B cell (primary cell): ENCODE measurements around the gene CHCHD3. TPM values are rescaled to one million over a fixed set of nuclear protein-coding genes. Genes with fewer than 3 reads are reported as not detected.

ENCODE experiments used
- ATAC-seq: fragments of 200-7000 bp; cut with Tn5 transposase; one replicate; pipeline ENCODE4 v1.10.0; 2021; ENCODE audit warnings: low read depth, mild to moderate bottlenecking, moderate number of reproducible peaks, moderate library complexity
- CTCF ChIA-PET: fragments of 350-600 bp; sonication (Branson Sonifier 250); formaldehyde crosslinking; loops from one replicate; lab custom pipeline; 2021; ENCODE audit warnings: antibody characterized with exemption, inconsistent platforms; lab: Charles Lee
- POLR2A ChIA-PET: fragments of 350-600 bp; sonication (Branson Sonifier 250); formaldehyde crosslinking; loops from one replicate; lab custom pipeline; 2021; ENCODE audit warnings: antibody characterized with exemption; lab: Charles Lee
- DNase-seq: peaks from one replicate; pipeline ENCODE4 v3.0.0; 2013
- H2AFZ ChIP-seq: 2 replicates; pipeline ENCODE4 v1.6.1; 2012; ENCODE audit warnings: mild to moderate bottlenecking, low read depth, low read length; ENCODE audit not compliant: insufficient read depth, poor library complexity, severe bottlenecking
- H3K27ac ChIP-seq, 2 donors: 1 replicate in 1 of 2; 2 replicates in 1 of 2; pipeline ENCODE4 v1.5.1; 2012 to 2013; ENCODE audit warnings: low read length in 2 of 2, mild to moderate bottlenecking in 2 of 2, moderate library complexity in 1 of 2
- H3K27me3 ChIP-seq, 4 experiments: fragments of 200-600 bp in 1 of 4; sonication (generic) in 1 of 4; replicated peaks in 1 of 4; 1 replicate in 2 of 4; 2 replicates in 2 of 4; pipeline versions ENCODE4 v1.6.1 to v1.7.0; 2013 to 2016; ENCODE audit warnings: low read length in 3 of 4, mild to moderate bottlenecking in 2 of 4, mixed read lengths in 1 of 4, moderate library complexity in 1 of 4; ENCODE audit not compliant: insufficient read depth in 4 of 4, control insufficient read depth in 3 of 4; ENCODE audit errors: control extremely low read depth in 1 of 4
- H3K36me3 ChIP-seq, 2 experiments: replicated peaks in 1 of 2; 1 replicate in 1 of 2; 2 replicates in 1 of 2; pipeline versions ENCODE4 v1.6.1 to v1.7.1; 2013; ENCODE audit warnings: low read length in 1 of 2; ENCODE audit not compliant: insufficient read depth in 2 of 2, control insufficient read depth in 1 of 2; ENCODE audit errors: control extremely low read depth in 1 of 2, extremely low read depth in 1 of 2
- H3K4me1 ChIP-seq, 2 donors: fragments of 200-600 bp in 1 of 2; sonication (generic) in 1 of 2; 1 replicate in 1 of 2; 2 replicates in 1 of 2; pipeline versions ENCODE4 v1.5.1 to v1.6.1; 2013 to 2017; ENCODE audit warnings: low read length in 2 of 2; ENCODE audit not compliant: control insufficient read depth in 2 of 2, insufficient read depth in 2 of 2
- H3K4me2 ChIP-seq: replicated peaks from 2 replicates; pipeline ENCODE3; 2012; ENCODE audit warnings: mild to moderate bottlenecking, low read depth, low read length; ENCODE audit not compliant: poor library complexity, severe bottlenecking
- H3K4me3 ChIP-seq, 5 experiments: fragments of 200-600 bp in 1 of 5; sonication (generic) in 1 of 5; 1 replicate in 3 of 5; 2 replicates in 2 of 5; pipeline versions ENCODE4 v1.5.1 to v1.7.0; 2011 to 2016; ENCODE audit warnings: low read length in 4 of 5, mild to moderate bottlenecking in 4 of 5, low read depth in 2 of 5, control low read depth in 1 of 5, moderate library complexity in 1 of 5; ENCODE audit not compliant: insufficient read depth in 1 of 5; ENCODE audit errors: control extremely low read depth in 1 of 5, extremely low read depth in 1 of 5
- H3K79me2 ChIP-seq: fragments of 200-600 bp; sonication (generic); one replicate; pipeline ENCODE4 v1.6.0; 2016; ENCODE audit warnings: low read length; ENCODE audit not compliant: control insufficient read depth, insufficient read depth
- H3K9ac ChIP-seq: fragments of 200-600 bp; sonication (generic); 2 replicates; pipeline ENCODE4 v1.6.1; 2017; ENCODE audit warnings: mild to moderate bottlenecking, low read length, moderate library complexity
- H3K9me3 ChIP-seq, 3 donors: one replicate each; pipeline versions ENCODE4 v1.6.1 to v1.7.1; 2013; ENCODE audit warnings: low read length in 2 of 3; ENCODE audit not compliant: control insufficient read depth in 2 of 3, insufficient read depth in 1 of 3; ENCODE audit errors: control extremely low read depth in 1 of 3
- H4K20me1 ChIP-seq: 2 replicates; pipeline ENCODE4 v1.6.0; 2012; ENCODE audit warnings: mild to moderate bottlenecking, low read length; ENCODE audit not compliant: insufficient read depth, control insufficient read depth, poor library complexity, severe bottlenecking
- H3K27ac Mint-ChIP-seq: one replicate; pipeline ENCODE4 v1.8.0; 2021; ENCODE audit warnings: mixed read lengths
- H3K27me3 Mint-ChIP-seq: one replicate; pipeline ENCODE4 v1.8.0; 2021; ENCODE audit warnings: mixed read lengths
- H3K4me1 Mint-ChIP-seq: one replicate; pipeline ENCODE4 v1.8.0; 2021; ENCODE audit warnings: mixed read lengths
- H3K4me3 Mint-ChIP-seq: one replicate; pipeline ENCODE4 v1.8.0; 2021; ENCODE audit warnings: mixed read lengths
- H3K9me3 Mint-ChIP-seq: one replicate; pipeline ENCODE4 v1.8.0; 2022; ENCODE audit warnings: mixed read lengths; ENCODE audit not compliant: insufficient read depth
- EZH2 ChIP-seq: IDR thresholded peaks from 2 replicates; pipeline ENCODE4 v1.6.1; 2012; ENCODE audit warnings: borderline replicate concordance, low read depth, mild to moderate bottlenecking, moderate library complexity, low read length; ENCODE audit not compliant: insufficient read depth, poor library complexity, severe bottlenecking
- WGBS: methylation state at CpG from one replicate; pipeline ENCODE4 v1.1.5; 2013; ENCODE audit warnings: missing lambda C conversion rate; ENCODE audit not compliant: insufficient coverage; 5-methylcytosine and 5-hydroxymethylcytosine counted together
- intact Hi-C: fragments of 100-400 bp; cut with micrococcal nuclease; formaldehyde crosslinking; loops from one replicate; pipeline ENCODE4 v1.10.0; 2022
- polyA plus RNA-seq: library from polyadenylated mRNA; depleted of rRNA; stranded (reverse); fragments of >200 nt; gene quantifications from 2 replicates; pipeline ENCODE4 v1.2.3, GENCODE V29; 2012
- total RNA-seq, 2 donors: library from RNA; stranded (reverse); fragments of 120-200 nt in 1 of 2; gene quantifications; 1 replicate in 1 of 2; 2 replicates in 1 of 2; pipeline versions ENCODE4 v1.2.3 to v1.2.4, GENCODE V29; 2013 to 2022
- TF ChIP-seq, protein P1 (sequence below): fragments of 200-600 bp; IDR thresholded peaks from one replicate; pipeline ENCODE4 v1.8.0; 2022; ENCODE audit warnings: antibody characterized with exemption, mild to moderate bottlenecking

Gene CHCHD3
- total and polyA plus RNA-seq, 2 donors (not counting 1 experiment from before 2014, with no cell fraction given), result 20.1 to 38.4 TPM

DNA sequence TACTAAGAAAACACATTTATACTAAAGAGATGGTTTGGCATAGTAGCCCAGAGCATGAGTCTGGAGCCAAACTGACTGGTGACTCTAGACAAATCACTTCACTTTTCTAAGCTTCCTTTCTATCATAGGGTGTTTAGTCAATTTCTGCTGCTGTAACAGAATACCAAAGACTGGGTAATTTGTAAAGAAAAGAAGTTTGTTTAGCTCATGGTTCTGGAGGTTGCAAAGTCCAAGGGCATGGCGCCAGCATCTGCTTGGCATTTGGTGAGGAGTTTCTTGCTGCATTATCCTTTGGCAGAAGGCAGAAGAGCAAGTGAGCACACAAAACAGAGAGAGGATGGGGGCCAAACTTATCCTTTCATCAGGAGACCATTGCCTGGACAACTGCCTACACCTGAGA is 146.3 kb downstream of the CHCHD3 start:
- Histone ChIP-seq H3K79me2 (no peaks in the 10 kb centered on the region), H3K27me3 (no peaks in the 10 kb centered on the region), H3K4me1 (no peaks in the 10 kb centered on the region), H3K36me3 (no peaks in the 10 kb centered on the region), H4K20me1 (peaks cover 5% of the 10 kb centered on the region), H3K4me3 (no peak overlapping the region), H2AFZ (no peak overlapping the region), H3K4me2 (no peak overlapping the region), H3K9me3 (peaks cover 0 to 9% (median 4%) of the 10 kb centered on the region in 3 donors), H3K9ac (no peak overlapping the region), H3K27ac (no peak overlapping the region)
- ChIA-PET POLR2A (no interaction called here), CTCF (no interaction called here)
- TF ChIP-seq, protein P1, sequence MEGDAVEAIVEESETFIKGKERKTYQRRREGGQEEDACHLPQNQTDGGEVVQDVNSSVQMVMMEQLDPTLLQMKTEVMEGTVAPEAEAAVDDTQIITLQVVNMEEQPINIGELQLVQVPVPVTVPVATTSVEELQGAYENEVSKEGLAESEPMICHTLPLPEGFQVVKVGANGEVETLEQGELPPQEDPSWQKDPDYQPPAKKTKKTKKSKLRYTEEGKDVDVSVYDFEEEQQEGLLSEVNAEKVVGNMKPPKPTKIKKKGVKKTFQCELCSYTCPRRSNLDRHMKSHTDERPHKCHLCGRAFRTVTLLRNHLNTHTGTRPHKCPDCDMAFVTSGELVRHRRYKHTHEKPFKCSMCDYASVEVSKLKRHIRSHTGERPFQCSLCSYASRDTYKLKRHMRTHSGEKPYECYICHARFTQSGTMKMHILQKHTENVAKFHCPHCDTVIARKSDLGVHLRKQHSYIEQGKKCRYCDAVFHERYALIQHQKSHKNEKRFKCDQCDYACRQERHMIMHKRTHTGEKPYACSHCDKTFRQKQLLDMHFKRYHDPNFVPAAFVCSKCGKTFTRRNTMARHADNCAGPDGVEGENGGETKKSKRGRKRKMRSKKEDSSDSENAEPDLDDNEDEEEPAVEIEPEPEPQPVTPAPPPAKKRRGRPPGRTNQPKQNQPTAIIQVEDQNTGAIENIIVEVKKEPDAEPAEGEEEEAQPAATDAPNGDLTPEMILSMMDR, result no peak
- no peak for TF ChIP-seq EZH2
- ATAC-seq, result no peak
- H3K9me3 Mint-ChIP-seq, result no peaks in the 10 kb centered on the region
- no peak overlapping the region for H3K4me3 Mint-ChIP-seq
- H3K4me1 Mint-ChIP-seq, result peaks cover 5% of the 10 kb centered on the region
- intact Hi-C loops, result no loop called here
- H3K27me3 Mint-ChIP-seq, result no peaks in the 10 kb centered on the region
- 94% methylated on average over 1 of the region's 1 CpG for WGBS
- no peak for DNase-seq
- H3K27ac Mint-ChIP-seq, result no peak overlapping the region

DNA sequence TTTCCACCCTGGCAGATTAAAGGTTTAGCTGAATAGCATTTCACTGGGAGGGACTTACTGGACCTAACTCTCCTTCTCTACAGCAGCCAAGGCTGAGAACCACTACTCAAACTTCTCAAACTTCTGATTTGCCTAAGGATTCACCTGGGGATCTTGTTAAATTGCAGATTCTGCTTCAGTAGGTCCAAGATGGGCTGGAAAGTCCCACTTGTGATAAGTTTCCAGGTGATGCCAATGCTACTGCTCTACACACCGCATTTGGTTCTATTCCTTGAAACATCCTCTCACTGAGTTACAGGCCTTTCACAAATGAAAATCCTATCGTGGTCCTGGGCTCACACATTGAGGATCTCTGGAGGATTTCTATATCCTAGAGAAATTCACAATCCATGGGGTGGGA is 147.9 kb downstream of the CHCHD3 start:
- no peak overlapping the region for H3K4me3 ChIP-seq
- intact Hi-C loops, result no loop called here
- Mint-ChIP-seq H3K27me3 (no peaks in the 10 kb centered on the region), H3K27ac (no peak overlapping the region), H3K4me1 (peaks cover 5% of the 10 kb centered on the region), H3K9me3 (no peaks in the 10 kb centered on the region), H3K4me3 (no peak overlapping the region)
- H3K27me3 ChIP-seq, result no peaks in the 10 kb centered on the region
- ChIA-PET CTCF (no interaction called here), POLR2A (no interaction called here)
- H3K9ac ChIP-seq, result no peak overlapping the region
- H3K27ac ChIP-seq, result no peak overlapping the region
- no peak for DNase-seq
- no peak for ATAC-seq
- no peaks in the 10 kb centered on the region for H3K36me3 ChIP-seq
- H3K79me2 ChIP-seq, result no peaks in the 10 kb centered on the region
- H3K4me1 ChIP-seq, result no peaks in the 10 kb centered on the region
- WGBS, result no CpG with 5 or more reads among the region's 2 CpGs
- no peak overlapping the region for H2AFZ ChIP-seq
- peaks cover 0 to 9% (median 4%) of the 10 kb centered on the region in 3 donors for H3K9me3 ChIP-seq
- H4K20me1 ChIP-seq, result peaks cover 5% of the 10 kb centered on the region
- no peak overlapping the region for H3K4me2 ChIP-seq
- TF ChIP-seq, protein P1, result no peak
- no peak for TF ChIP-seq EZH2
